NCI-H2227 treated with DMSO at 0.1 percent for 48 hours (cell line): ENCODE results near the gene LRRC19.
A peak's percentile ranks its signal among the peaks of the same experiment; 100 is the strongest.

Source experiments
- DNase-seq: peaks from one replicate; lab custom pipeline; 2025; lab: John Stamatoyannopoulos, UW

LRRC19 gene

GRCh38 chr9:26955921-26956859 lies 49.3 kb downstream of the LRRC19 start, which contains the start of gene IFT74:
Gene IFT74 (plus strand): TSS chr9:26956412. CDS start chr9:26961968, 5,556 bp downstream.
- DNase-seq = peak; percentile 91

- DNase-seq = peak; percentile 22
Measured at GRCh38 chr9:26955222-26955903, 50.1 kb downstream of the LRRC19 start.

DNA sequence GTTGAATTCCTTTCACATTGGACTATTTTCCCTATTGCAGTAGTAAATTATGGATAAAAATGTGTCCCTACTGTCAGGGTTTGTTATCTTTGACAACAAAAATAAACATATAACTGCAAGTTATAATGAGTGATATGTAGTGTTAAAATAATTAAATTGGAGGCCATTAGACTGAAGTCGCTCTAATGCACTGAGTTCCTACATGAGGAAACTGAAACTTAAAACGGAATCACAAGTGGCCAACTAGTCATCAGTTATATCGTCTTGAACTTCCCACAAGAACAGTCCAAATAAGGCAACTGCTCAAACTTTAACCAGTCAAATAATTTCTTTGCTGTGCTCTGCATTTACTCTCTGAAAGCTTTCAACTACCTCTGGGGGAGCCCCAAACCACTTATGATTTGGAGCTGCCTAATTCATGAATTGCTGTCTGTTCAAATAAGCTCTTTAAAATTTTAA lies 51.4 kb downstream of the LRRC19 start:
- DNase-seq = no peak

DNA sequence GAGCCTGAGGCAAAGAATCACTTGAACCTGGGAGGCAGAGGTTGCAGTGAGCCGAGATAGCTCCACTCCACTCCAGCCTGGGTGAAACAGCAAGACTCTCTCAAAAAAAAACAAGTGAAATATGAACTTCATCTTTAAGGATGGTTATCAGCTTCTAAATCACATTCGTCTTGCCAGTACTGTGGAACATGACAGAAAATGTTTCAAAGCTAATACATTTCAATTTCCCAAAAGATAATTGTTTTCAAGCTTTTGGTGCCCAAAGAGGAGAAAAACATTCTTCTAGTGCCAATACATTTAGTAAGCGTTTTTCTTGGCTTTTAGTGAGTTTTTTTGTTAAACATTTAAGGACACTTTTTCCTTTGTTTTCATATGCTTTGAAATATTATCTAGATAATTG lies 53.7 kb downstream of the LRRC19 start:
- DNase-seq = no peak

GRCh38 chr9:26950521-26950920 lies 55.0 kb downstream of the LRRC19 start:
- no peak for DNase-seq

DNA sequence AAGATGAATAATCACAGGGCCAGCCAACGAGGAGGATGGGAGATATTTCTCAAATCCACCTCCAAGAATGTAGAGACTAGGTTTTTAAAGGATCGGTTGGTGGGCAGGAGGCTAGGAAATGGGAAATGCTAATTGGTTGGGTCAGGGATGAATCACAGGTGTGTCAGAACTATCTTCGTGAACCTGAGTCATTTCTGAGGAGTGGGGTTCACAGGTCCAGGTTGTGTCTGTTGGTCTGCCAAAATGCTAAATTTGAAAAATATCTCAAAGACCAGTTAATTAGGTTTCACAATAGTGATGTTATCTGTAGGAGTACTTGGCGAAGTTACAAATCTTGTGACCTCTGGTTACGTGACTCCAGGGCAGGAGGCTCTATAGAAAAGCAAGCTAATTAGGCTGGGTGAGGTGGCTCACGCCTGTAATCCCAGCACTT lies 55.8 kb downstream of the LRRC19 start:
- no peak for DNase-seq

DNA sequence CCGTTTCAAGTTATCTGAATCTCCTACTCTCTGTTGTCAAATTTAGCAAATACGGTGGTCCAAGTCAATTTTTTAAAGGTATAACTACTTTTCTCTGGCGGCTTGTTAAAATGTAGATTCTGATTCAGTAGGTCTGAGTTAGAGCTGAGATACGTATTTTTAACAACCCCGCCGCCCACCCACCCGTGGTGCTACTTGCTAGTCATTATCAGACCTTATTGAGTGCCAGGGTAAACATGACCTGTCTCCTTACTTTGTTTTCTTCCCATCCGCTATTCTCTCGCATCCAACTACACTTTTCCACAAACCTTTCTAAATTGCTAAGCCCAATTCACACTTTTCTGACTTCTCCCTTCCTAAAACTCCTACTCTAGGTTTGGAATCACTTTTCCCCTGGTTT lies 57.7 kb downstream of the LRRC19 start:
- no peak for DNase-seq

DNA sequence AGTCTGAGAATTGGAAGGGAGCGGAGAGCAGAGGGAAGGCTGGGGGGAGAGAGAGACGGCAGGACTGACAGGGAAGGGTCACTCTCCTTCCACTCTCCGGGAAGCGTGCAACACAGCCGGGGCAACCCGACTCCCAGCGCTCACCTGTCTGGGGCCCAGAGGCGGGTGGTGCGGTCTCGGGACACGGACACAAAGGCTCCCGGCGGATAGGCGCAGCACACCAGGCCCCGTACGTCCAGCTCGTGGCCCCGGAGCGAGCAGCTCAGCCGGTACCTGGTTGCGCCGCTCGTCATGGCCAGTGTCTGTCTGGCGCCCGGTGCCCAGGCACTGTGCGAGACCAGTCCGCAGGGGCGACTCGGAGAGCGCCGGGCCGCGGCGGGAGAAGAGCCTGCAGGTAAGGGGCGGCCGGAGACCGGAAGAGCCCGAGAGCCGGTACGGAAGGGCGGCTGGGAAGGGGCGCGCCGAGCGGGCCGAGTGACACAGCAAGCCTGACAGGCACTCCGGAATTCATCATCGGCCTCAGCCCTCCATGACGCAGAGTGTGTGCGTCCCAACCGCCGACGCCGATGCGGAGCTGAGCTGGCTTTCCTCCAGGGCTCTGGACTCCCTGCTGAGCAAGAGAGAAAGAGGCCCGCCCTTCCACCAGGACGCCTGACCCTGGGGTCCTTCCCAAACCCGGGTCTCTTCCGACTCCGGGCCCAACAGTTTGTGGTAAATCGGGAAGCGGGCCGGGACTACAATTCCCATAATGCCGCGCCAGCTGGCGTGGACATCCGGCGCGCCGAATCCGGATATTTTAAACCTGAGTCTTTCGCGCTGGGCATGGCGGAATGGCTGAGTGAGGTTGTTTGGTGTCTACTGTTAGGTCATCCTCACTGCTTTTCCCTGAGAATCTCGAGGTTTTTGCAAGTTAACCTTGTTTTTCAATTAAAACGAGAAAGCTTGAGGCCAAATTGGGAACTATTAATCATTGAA lies 58.4 kb downstream of the LRRC19 start, which contains the start of gene PLAA:
TSS of gene PLAA (minus strand) at position 490 of the 975 bp plus-strand sequence. CDS start at position 293, 197 bp downstream.
- peak; percentile 94 for DNase-seq

DNA sequence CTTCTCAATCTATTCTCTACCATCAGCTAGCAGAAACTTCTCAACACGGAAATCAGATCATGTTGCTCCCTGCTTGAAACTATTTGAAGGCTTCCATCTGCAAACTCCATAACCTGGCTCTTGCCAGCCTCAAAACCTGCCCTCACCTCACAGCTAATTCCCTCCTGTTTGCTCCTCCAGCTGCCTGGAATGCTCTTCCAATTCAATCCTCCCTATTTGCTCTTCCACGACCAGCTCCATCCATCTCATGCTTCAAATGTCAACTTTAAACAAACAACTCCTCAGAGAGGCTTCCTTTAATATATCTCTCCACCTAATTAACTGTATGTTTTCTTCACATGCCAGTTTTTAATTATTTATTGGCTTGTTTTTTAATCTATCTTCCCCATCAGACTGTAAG lies 59.9 kb downstream of the LRRC19 start:
- DNase-seq = no peak
